ENCODE data around the gene DOK7. TPM values are rescaled to one million over a fixed set of nuclear protein-coding genes. Genes with fewer than 3 reads are reported as not detected.

Gene DOK7
- total RNA-seq, 4 donors from 2014 or later: 1.7 to 11.2 (median 2.6) TPM

- DNase-seq (ENCODE audit: low spot score in 2 of 2): no peak
- H3K27ac ChIP-seq: no peak overlapping the region
- H3K4me3 ChIP-seq: no peak overlapping the region
- TF ChIP-seq POLR2AphosphoS5 (IDR thresholded peaks at IDR 0.05): no peak
- no peak for TF ChIP-seq CTCF (IDR thresholded peaks at IDR 0.05)
- no peak for TF ChIP-seq POLR2A (IDR thresholded peaks at IDR 0.05)
- TF ChIP-seq EP300 (IDR thresholded peaks at IDR 0.05): no peak
- WGBS: 86% methylated on average over 12 of the region's 12 CpGs
- H3K4me1 ChIP-seq: no peaks in the 10 kb centered on the region
- peaks cover 45% of the 10 kb centered on the region for H3K36me3 ChIP-seq
- peaks cover 16% of the 10 kb centered on the region for H3K27me3 ChIP-seq
- no peaks in the 10 kb centered on the region for H3K9me3 ChIP-seq
Measured at GRCh38 chr4:3499710-3500109, 36.6 kb downstream of the DOK7 start.

GRCh38 chr4:3500111-3500510 lies 37.0 kb downstream of the DOK7 start:
- H3K27ac ChIP-seq: no peak overlapping the region
- H3K27me3 ChIP-seq: peaks cover 12% of the 10 kb centered on the region
- WGBS: 88% methylated on average over 8 of the region's 17 CpGs
- no peak overlapping the region for H3K4me3 ChIP-seq
- H3K9me3 ChIP-seq: no peaks in the 10 kb centered on the region
- TF ChIP-seq EP300 (IDR thresholded peaks at IDR 0.05): no peak
- no peak for TF ChIP-seq POLR2A (IDR thresholded peaks at IDR 0.05)
- TF ChIP-seq POLR2AphosphoS5 (IDR thresholded peaks at IDR 0.05): no peak
- TF ChIP-seq CTCF (IDR thresholded peaks at IDR 0.05): no peak
- H3K36me3 ChIP-seq: peaks cover 49% of the 10 kb centered on the region
- no peaks in the 10 kb centered on the region for H3K4me1 ChIP-seq
- no peak for DNase-seq (ENCODE audit: low spot score in 2 of 2)

- no peak overlapping the region for H3K4me3 ChIP-seq
- no peak for TF ChIP-seq EP300 (IDR thresholded peaks at IDR 0.05)
- TF ChIP-seq CTCF (IDR thresholded peaks at IDR 0.05): no peak
- TF ChIP-seq POLR2A (IDR thresholded peaks at IDR 0.05): no peak
- no peak for TF ChIP-seq POLR2AphosphoS5 (IDR thresholded peaks at IDR 0.05)
- 95% methylated on average over 12 of the region's 29 CpGs for WGBS
- peaks cover 6% of the 10 kb centered on the region for H3K27me3 ChIP-seq
- H3K36me3 ChIP-seq: peaks cover 55% of the 10 kb centered on the region
- no peak overlapping the region for H3K27ac ChIP-seq
- DNase-seq (ENCODE audit: low spot score in 2 of 2): no peak
- no peaks in the 10 kb centered on the region for H3K9me3 ChIP-seq
- H3K4me1 ChIP-seq: no peaks in the 10 kb centered on the region
Measured at GRCh38 chr4:3500634-3501101, 37.6 kb downstream of the DOK7 start.

- 84% methylated on average over 24 of the region's 24 CpGs for WGBS
- H3K27ac ChIP-seq: no peak overlapping the region
- H3K4me3 ChIP-seq: no peak overlapping the region
- H3K27me3 ChIP-seq: peaks cover 3% of the 10 kb centered on the region
- H3K36me3 ChIP-seq: peaks cover 61% of the 10 kb centered on the region
- no peaks in the 10 kb centered on the region for H3K4me1 ChIP-seq
- H3K9me3 ChIP-seq: no peaks in the 10 kb centered on the region
- TF ChIP-seq POLR2A (IDR thresholded peaks at IDR 0.05) (no peak), POLR2AphosphoS5 (IDR thresholded peaks at IDR 0.05) (no peak), CTCF (IDR thresholded peaks at IDR 0.05) (no peak), EP300 (IDR thresholded peaks at IDR 0.05) (no peak)
- no peak for DNase-seq (ENCODE audit: low spot score in 2 of 2)
Measured at GRCh38 chr4:3501126-3501824, 38.2 kb downstream of the DOK7 start.

- Histone ChIP-seq H3K27ac (no peak overlapping the region), H3K9me3 (no peaks in the 10 kb centered on the region), H3K27me3 (peaks cover 2% of the 10 kb centered on the region), H3K4me1 (no peaks in the 10 kb centered on the region), H3K36me3 (peaks cover 67% of the 10 kb centered on the region), H3K4me3 (no peak overlapping the region)
- WGBS: 89% methylated on average over 15 of the region's 19 CpGs
- no peak for TF ChIP-seq POLR2A (IDR thresholded peaks at IDR 0.05)
- no peak for DNase-seq (ENCODE audit: low spot score in 2 of 2)
Measured at GRCh38 chr4:3501825-3502425, 38.8 kb downstream of the DOK7 start.
